ENCODE data around the gene TXNDC5.

Gene TXNDC5

GRCh38 chr6:7865781-7866180 lies 44.8 kb downstream of the TXNDC5 start:
- POLR2A ChIA-PET, result no interaction called here
- no peak overlapping the region for H3K4me3 ChIP-seq (ENCODE audit: low read depth, low read length)
- TF ChIP-seq ZNF768 (tag by site-specific recombination; IDR thresholded peaks at IDR 0.05) (no peak), ZNF701 (tag by site-specific recombination; IDR thresholded peaks at IDR 0.05) (no peak)
- H3K9me3 ChIP-seq (ENCODE audit: control insufficient read depth, insufficient read depth, low read depth, low read length), result no peaks in the 10 kb centered on the region
- no peak overlapping the region for H3K27ac ChIP-seq (ENCODE audit: extremely low read depth, low read depth, low read length)
- H3K4me1 ChIP-seq (ENCODE audit: control insufficient read depth, insufficient read depth, low read length), result no peaks in the 10 kb centered on the region
- peaks cover 0 to 3% of the 10 kb centered on the region in 2 experiments; a peak in 1 of 3 replicates for H3K36me3 ChIP-seq (ENCODE audit: control insufficient read depth in 2 of 2, insufficient read depth in 1 of 2, low read length in 2 of 2)
- CTCF ChIA-PET, result interaction anchor here (0.8 kb wide), 1 partner anchor 33 kb away, joined by 4 read pairs; no protein-coding TSS in a partner anchor

- CTCF ChIA-PET, result interaction anchor here (0.6 to 1.1 kb wide), 2 partner anchors 23 to 155 kb away, joined by 4 to 5 read pairs; no protein-coding TSS in a partner anchor
Observed at GRCh38 chr6:7859591-7859990, 51.0 kb downstream of the TXNDC5 start.

GRCh38 chr6:7851780-7852179 lies 58.8 kb downstream of the TXNDC5 start:
- no peaks in the 10 kb centered on the region for H3K4me1 ChIP-seq (ENCODE audit: control insufficient read depth, insufficient read depth, low read length)
- no peaks in the 10 kb centered on the region; the same call in 1 of the 2 replicates for H3K9me3 ChIP-seq (ENCODE audit: control insufficient read depth, insufficient read depth, low read depth, low read length)
- TF ChIP-seq SETDB1 (IDR thresholded peaks at IDR 0.05; ENCODE audit: insufficient read length, low read length) (peak; percentile 76), ZNF354C (tag by site-specific recombination; IDR thresholded peaks at IDR 0.05; ENCODE audit: borderline replicate concordance, low read depth) (no peak)
- no peak overlapping the region for H3K4me3 ChIP-seq (ENCODE audit: low read depth, low read length)
- ChIA-PET CTCF (no interaction called here), POLR2A (no interaction called here)
- H3K36me3 ChIP-seq (ENCODE audit: control insufficient read depth in 2 of 2, insufficient read depth in 1 of 2, low read length in 2 of 2), result no peaks in the 10 kb centered on the region
- no peak overlapping the region for H3K27ac ChIP-seq (ENCODE audit: extremely low read depth, low read depth, low read length)

More at GRCh38 chr6:7859591-7859990, 51.0 kb downstream of the TXNDC5 start:
- H3K4me1 ChIP-seq (ENCODE audit: control insufficient read depth, insufficient read depth, low read length), result no peaks in the 10 kb centered on the region
- H3K27ac ChIP-seq (ENCODE audit: extremely low read depth, low read depth, low read length), result no peak overlapping the region
- POLR2A ChIA-PET, result no interaction called here
- no peaks in the 10 kb centered on the region for H3K36me3 ChIP-seq (ENCODE audit: control insufficient read depth in 2 of 2, insufficient read depth in 1 of 2, low read length in 2 of 2)
- no peaks in the 10 kb centered on the region for H3K9me3 ChIP-seq (ENCODE audit: control insufficient read depth, insufficient read depth, low read depth, low read length)
- H3K4me3 ChIP-seq (ENCODE audit: low read depth, low read length), result no peak overlapping the region
- no peak for TF ChIP-seq ZNF184 (tag by site-specific recombination; IDR thresholded peaks at IDR 0.05)
- TF ChIP-seq ZSCAN4 (tag by site-specific recombination; IDR thresholded peaks at IDR 0.05), result no peak
- TF ChIP-seq KLF1 (tag by site-specific recombination; IDR thresholded peaks at IDR 0.05), result no peak
- no peak for TF ChIP-seq ZNF639 (tag by site-specific recombination; IDR thresholded peaks at IDR 0.05)
- TF ChIP-seq ZBTB11 (tag by site-specific recombination; conservative IDR thresholded peaks at IDR 0.05; ENCODE audit: low read depth), result no peak
- TF ChIP-seq ZNF610 (tag by site-specific recombination; IDR thresholded peaks at IDR 0.05; ENCODE audit: borderline replicate concordance), result no peak
- no peak for TF ChIP-seq ZNF501 (tag by site-specific recombination; IDR thresholded peaks at IDR 0.05)
- TF ChIP-seq ZNF391 (tag by site-specific recombination; IDR thresholded peaks at IDR 0.05; ENCODE audit: borderline replicate concordance, low read depth), result no peak

- no peaks in the 10 kb centered on the region for H3K4me1 ChIP-seq (ENCODE audit: control insufficient read depth, insufficient read depth, low read length)
- no peak overlapping the region for H3K27ac ChIP-seq (ENCODE audit: extremely low read depth, low read depth, low read length)
- H3K4me3 ChIP-seq (ENCODE audit: low read depth, low read length), result no peak overlapping the region
- ChIA-PET POLR2A (no interaction called here), CTCF (interaction anchor here (0.9 kb wide), 1 partner anchor 146 kb away, joined by 3 read pairs; no protein-coding TSS in a partner anchor)
- no peaks in the 10 kb centered on the region; the same call in 1 of the 2 replicates for H3K9me3 ChIP-seq (ENCODE audit: control insufficient read depth, insufficient read depth, low read depth, low read length)
- H3K36me3 ChIP-seq (ENCODE audit: control insufficient read depth in 2 of 2, insufficient read depth in 1 of 2, low read length in 2 of 2), result no peaks in the 10 kb centered on the region
- no peak for TF ChIP-seq YY2 (tag by site-specific recombination; IDR thresholded peaks at IDR 0.05)
- no peak for TF ChIP-seq ZXDB (tag by site-specific recombination; IDR thresholded peaks at IDR 0.05)
- TF ChIP-seq ATF2 (tag by site-specific recombination; IDR thresholded peaks at IDR 0.05; ENCODE audit: low read depth), result no peak
- no peak for TF ChIP-seq MZF1 (tag by site-specific recombination; IDR thresholded peaks at IDR 0.05; ENCODE audit: borderline replicate concordance)
- TF ChIP-seq ZEB2 (tag by site-specific recombination; IDR thresholded peaks at IDR 0.05), result no peak
- no peak for TF ChIP-seq ZNF629 (tag by site-specific recombination; IDR thresholded peaks at IDR 0.05)
- TF ChIP-seq ZNF266 (tag by site-specific recombination; IDR thresholded peaks at IDR 0.05; ENCODE audit: low read depth), result no peak
- TF ChIP-seq ZNF416 (tag by site-specific recombination; IDR thresholded peaks at IDR 0.05), result no peak
- TF ChIP-seq ZNF624 (tag by site-specific recombination; IDR thresholded peaks at IDR 0.05), result no peak
- no peak for TF ChIP-seq ZNF544 (tag by site-specific recombination; IDR thresholded peaks at IDR 0.05)
Observed at GRCh38 chr6:7848229-7848628, 62.4 kb downstream of the TXNDC5 start.

All from HEK293 (cell line).